Neuronal stem cell (in vitro differentiated cells): ENCODE measurements around the gene ERC2.

Source experiments
- DNase-seq: peaks from one replicate; pipeline ENCODE4 v3.0.0-alpha.2; 2013; ENCODE audit warnings: low spot score
- H2AFZ ChIP-seq: one replicate; pipeline ENCODE4 v1.6.1; 2013; ENCODE audit warnings: mild to moderate bottlenecking, low read length, inconsistent platforms
- H2AK5ac ChIP-seq: 2 replicates; pipeline ENCODE4 v1.6.1; 2013; ENCODE audit warnings: low read depth, mild to moderate bottlenecking, inconsistent platforms, low read length, moderate library complexity, mixed read lengths
- H2BK120ac ChIP-seq: 2 replicates; pipeline ENCODE4 v1.6.1; 2013; ENCODE audit warnings: low read depth, mild to moderate bottlenecking, inconsistent platforms, low read length, moderate library complexity, mixed read lengths
- H2BK12ac ChIP-seq: one replicate; pipeline ENCODE4 v1.6.1; 2013; ENCODE audit warnings: low read length, inconsistent platforms
- H2BK15ac ChIP-seq: 2 replicates; pipeline ENCODE4 v1.6.1; 2013; ENCODE audit warnings: mild to moderate bottlenecking, low read length, inconsistent platforms, mixed read lengths
- H2BK5ac ChIP-seq: one replicate; pipeline ENCODE4 v1.6.1; 2013; ENCODE audit warnings: inconsistent platforms, mild to moderate bottlenecking, low read length, moderate library complexity
- H3K14ac ChIP-seq: one replicate; pipeline ENCODE4 v1.6.1; 2013; ENCODE audit warnings: low read length, inconsistent platforms
- H3K18ac ChIP-seq: 2 replicates; pipeline ENCODE4 v1.6.1; 2013; ENCODE audit warnings: low read length, inconsistent platforms
- H3K23ac ChIP-seq: 2 replicates; pipeline ENCODE4 v1.6.1; 2013; ENCODE audit warnings: low read depth, mild to moderate bottlenecking, mixed read lengths, low read length, inconsistent platforms; ENCODE audit not compliant: poor library complexity
- H3K27ac ChIP-seq: replicated peaks from 3 replicates; pipeline ENCODE4 v1.5.1; 2013; ENCODE audit warnings: low read length, inconsistent platforms
- H3K27me3 ChIP-seq, 3 experiments: 2 replicates each; pipeline ENCODE4 v1.6.1; 2013; ENCODE audit warnings: low read length in 3 of 3, mild to moderate bottlenecking in 2 of 3, inconsistent platforms in 1 of 3, low read depth in 1 of 3, mixed read lengths in 1 of 3, moderate library complexity in 1 of 3; ENCODE audit not compliant: control insufficient read depth in 3 of 3, insufficient read depth in 3 of 3
- H3K36me3 ChIP-seq, 2 donors: replicated peaks in 1 of 2; 2 replicates each; pipeline ENCODE4 v1.6.1; 2013; ENCODE audit warnings: low read length in 2 of 2; ENCODE audit not compliant: control insufficient read depth in 2 of 2, insufficient read depth in 2 of 2
- H3K4ac ChIP-seq: 2 replicates; pipeline ENCODE4 v1.6.1; 2013; ENCODE audit warnings: inconsistent platforms, mild to moderate bottlenecking, low read length, moderate library complexity
- H3K4me1 ChIP-seq, 2 donors: 1 replicate in 1 of 2; 2 replicates in 1 of 2; pipeline ENCODE4 v1.6.1; 2013; ENCODE audit warnings: low read length in 2 of 2, low read depth in 1 of 2; ENCODE audit not compliant: control insufficient read depth in 2 of 2, insufficient read depth in 1 of 2
- H3K4me2 ChIP-seq: one replicate; pipeline ENCODE4 v1.6.1; 2013; ENCODE audit warnings: mild to moderate bottlenecking, low read length, inconsistent platforms; ENCODE audit not compliant: insufficient read depth, poor library complexity, severe bottlenecking
- H3K4me3 ChIP-seq, 2 donors: 2 replicates each; pipeline ENCODE4 v1.5.1; 2013; ENCODE audit warnings: low read length in 2 of 2, mild to moderate bottlenecking in 2 of 2, inconsistent platforms in 1 of 2, moderate library complexity in 1 of 2
- H3K79me1 ChIP-seq: one replicate; pipeline ENCODE4 v1.6.1; 2013; ENCODE audit warnings: low read depth, mild to moderate bottlenecking, inconsistent platforms, low read length, moderate library complexity
- H3K9ac ChIP-seq: one replicate; pipeline ENCODE4 v1.6.1; 2013; ENCODE audit warnings: mild to moderate bottlenecking, low read depth, low read length, inconsistent platforms; ENCODE audit not compliant: poor library complexity
- H3K9me3 ChIP-seq, 2 donors: replicated peaks in 1 of 2; 2 replicates each; pipeline versions ENCODE3 to v1.6.1; 2013; ENCODE audit warnings: low read length in 2 of 2, mild to moderate bottlenecking in 2 of 2, inconsistent platforms in 1 of 2, low read depth in 1 of 2, mixed read lengths in 1 of 2, moderate library complexity in 1 of 2; ENCODE audit not compliant: control insufficient read depth in 2 of 2, insufficient read depth in 1 of 2
- H4K8ac ChIP-seq: one replicate; pipeline ENCODE4 v1.6.1; 2013; ENCODE audit warnings: low read depth, mild to moderate bottlenecking, inconsistent platforms, low read length, moderate library complexity
- H4K91ac ChIP-seq: one replicate; pipeline ENCODE4 v1.6.1; 2013; ENCODE audit warnings: low read length, low read depth, mild to moderate bottlenecking, inconsistent platforms; ENCODE audit not compliant: poor library complexity
- WGBS, 2 donors: extraction: QIAGEN DNeasy Blood & Tissue Kit; methylation state at CpG; one replicate each; pipeline ENCODE4 v1.1.7; 2013; ENCODE audit warnings: missing lambda C conversion rate in 2 of 2, mixed read lengths in 1 of 2; ENCODE audit not compliant: insufficient read length in 2 of 2, insufficient replicate concordance in 1 of 2; ENCODE audit errors: extremely low coverage in 2 of 2; 5-methylcytosine and 5-hydroxymethylcytosine counted together

Gene ERC2

DNA sequence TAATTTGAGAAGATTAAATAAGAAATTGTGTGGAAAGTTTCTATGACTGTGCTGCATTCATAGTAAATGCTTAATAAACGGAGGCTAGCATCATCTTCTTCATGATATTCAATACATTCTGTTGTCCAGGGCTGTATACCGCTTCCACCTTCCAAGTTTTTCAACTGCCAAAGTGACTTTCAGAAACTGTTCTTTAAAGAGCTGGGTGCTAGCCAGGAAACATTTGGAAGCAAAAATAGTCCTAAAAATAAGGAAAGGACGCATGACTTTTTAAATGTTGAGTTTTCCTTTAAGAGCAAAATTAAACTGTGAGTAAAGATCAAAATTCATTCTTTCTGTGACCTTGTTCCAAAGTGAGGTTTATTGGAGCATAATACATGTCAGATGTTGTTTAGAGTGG lies 9.4 kb upstream of the ERC2 start:
- WGBS, 2 donors, result no CpG with 5 or more reads among the region's 3 CpGs
- peaks cover 0 to 1% of the 10 kb centered on the region in 2 donors for H3K9me3 ChIP-seq
- no peaks in the 10 kb centered on the region for H3K36me3 ChIP-seq
- H3K18ac ChIP-seq, result no peak overlapping the region
- H3K14ac ChIP-seq, result no peak overlapping the region
- no peak overlapping the region for H2BK120ac ChIP-seq
- no peak for DNase-seq
- H2AFZ ChIP-seq, result no peak overlapping the region
- H3K23ac ChIP-seq, result no peak overlapping the region
- H3K4me2 ChIP-seq, result no peak overlapping the region
- no peak overlapping the region for H2BK12ac ChIP-seq
- no peaks in the 10 kb centered on the region for H3K79me1 ChIP-seq
- H3K4me1 ChIP-seq, result no peaks in the 10 kb centered on the region
- H2BK15ac ChIP-seq, result no peak overlapping the region
- H3K4me3 ChIP-seq, result no peak overlapping the region
- H4K91ac ChIP-seq, result no peak overlapping the region
- H2BK5ac ChIP-seq, result no peak overlapping the region
- H3K27me3 ChIP-seq, result peaks cover 0 to 6% (median 0%) of the 10 kb centered on the region in 3 experiments
- H4K8ac ChIP-seq, result no peak overlapping the region
- H3K4ac ChIP-seq, result no peak overlapping the region
- H3K9ac ChIP-seq, result no peak overlapping the region
- no peak overlapping the region for H2AK5ac ChIP-seq
- H3K27ac ChIP-seq, result no peak overlapping the region

DNA sequence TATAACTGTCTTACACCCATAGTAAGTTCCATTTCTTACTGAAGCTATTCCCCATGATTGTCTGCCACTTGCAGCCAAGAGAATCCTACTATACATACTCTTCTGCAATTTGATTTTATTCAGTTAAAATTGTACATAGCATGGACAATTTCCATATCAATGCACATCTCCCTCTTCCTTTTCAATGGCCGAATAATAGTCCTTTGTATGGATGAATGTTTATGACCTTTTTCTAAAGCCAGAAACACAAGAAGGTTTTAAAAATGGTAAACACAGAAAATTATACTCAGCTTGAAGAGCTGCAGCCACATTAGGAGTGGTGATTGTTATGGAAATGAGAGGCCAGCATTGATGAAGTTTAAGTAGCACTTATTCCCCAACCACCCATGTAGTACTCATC lies 8.5 kb upstream of the ERC2 start:
- no peak overlapping the region for H2BK120ac ChIP-seq
- H2BK5ac ChIP-seq, result no peak overlapping the region
- no peak overlapping the region for H2BK12ac ChIP-seq
- no CpG with 5 or more reads among the region's 1 CpG for WGBS, 2 donors
- H3K79me1 ChIP-seq, result no peaks in the 10 kb centered on the region
- no peak overlapping the region for H4K8ac ChIP-seq
- H3K9me3 ChIP-seq, result peaks cover 0 to 1% of the 10 kb centered on the region in 2 donors
- H3K4ac ChIP-seq, result no peak overlapping the region
- H2AFZ ChIP-seq, result no peak overlapping the region
- no peak overlapping the region for H3K4me2 ChIP-seq
- H3K36me3 ChIP-seq, result no peaks in the 10 kb centered on the region
- peaks cover 0 to 4% (median 0%) of the 10 kb centered on the region in 3 experiments for H3K27me3 ChIP-seq
- no peak for DNase-seq
- no peak overlapping the region for H4K91ac ChIP-seq
- no peak overlapping the region for H2AK5ac ChIP-seq
- H3K14ac ChIP-seq, result no peak overlapping the region
- H2BK15ac ChIP-seq, result no peak overlapping the region
- H3K4me3 ChIP-seq, result no peak overlapping the region
- H3K4me1 ChIP-seq, result no peaks in the 10 kb centered on the region
- no peak overlapping the region for H3K23ac ChIP-seq
- no peak overlapping the region for H3K27ac ChIP-seq
- no peak overlapping the region for H3K18ac ChIP-seq
- no peak overlapping the region for H3K9ac ChIP-seq

DNA sequence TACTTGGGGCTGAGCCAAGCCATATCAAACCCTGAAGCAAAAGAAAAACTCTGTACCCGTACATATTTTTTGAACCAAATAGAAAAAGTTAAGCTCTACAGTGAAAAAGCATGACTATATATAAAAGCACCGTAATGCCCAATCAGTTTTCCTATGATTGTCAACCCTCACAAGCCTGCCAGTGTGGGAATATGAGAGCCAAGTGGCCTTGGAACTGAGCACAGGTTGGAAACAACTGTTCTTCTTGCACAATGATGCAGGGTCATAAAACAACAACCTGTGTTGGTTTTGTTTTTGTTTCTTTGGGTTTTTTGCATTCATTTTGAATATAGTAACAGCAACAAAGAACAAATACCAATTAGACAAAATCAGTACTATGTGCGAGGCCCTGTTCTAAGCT lies 3.5 kb upstream of the ERC2 start:
- no peak overlapping the region for H3K9ac ChIP-seq
- H3K4me3 ChIP-seq, result no peak overlapping the region
- H3K9me3 ChIP-seq, result no peaks in the 10 kb centered on the region
- H3K36me3 ChIP-seq, result no peaks in the 10 kb centered on the region
- H3K4me1 ChIP-seq, result peaks cover 0 to 2% of the 10 kb centered on the region in 2 donors
- no peak for DNase-seq
- H3K18ac ChIP-seq, result no peak overlapping the region
- no peak overlapping the region for H2BK120ac ChIP-seq
- no peak overlapping the region for H2BK15ac ChIP-seq
- H3K4ac ChIP-seq, result no peak overlapping the region
- no peak overlapping the region for H4K8ac ChIP-seq
- no CpG with 5 or more reads among the region's 3 CpGs for WGBS, 2 donors
- no peaks in the 10 kb centered on the region for H3K79me1 ChIP-seq
- H2BK5ac ChIP-seq, result no peak overlapping the region
- H3K4me2 ChIP-seq, result no peak overlapping the region
- H3K27me3 ChIP-seq, result peaks cover 0 to 12% (median 0%) of the 10 kb centered on the region in 3 experiments
- H3K14ac ChIP-seq, result no peak overlapping the region
- H2AK5ac ChIP-seq, result no peak overlapping the region
- H2BK12ac ChIP-seq, result no peak overlapping the region
- no peak overlapping the region for H2AFZ ChIP-seq
- no peak overlapping the region for H3K23ac ChIP-seq
- H4K91ac ChIP-seq, result no peak overlapping the region
- H3K27ac ChIP-seq, result no peak overlapping the region

DNA sequence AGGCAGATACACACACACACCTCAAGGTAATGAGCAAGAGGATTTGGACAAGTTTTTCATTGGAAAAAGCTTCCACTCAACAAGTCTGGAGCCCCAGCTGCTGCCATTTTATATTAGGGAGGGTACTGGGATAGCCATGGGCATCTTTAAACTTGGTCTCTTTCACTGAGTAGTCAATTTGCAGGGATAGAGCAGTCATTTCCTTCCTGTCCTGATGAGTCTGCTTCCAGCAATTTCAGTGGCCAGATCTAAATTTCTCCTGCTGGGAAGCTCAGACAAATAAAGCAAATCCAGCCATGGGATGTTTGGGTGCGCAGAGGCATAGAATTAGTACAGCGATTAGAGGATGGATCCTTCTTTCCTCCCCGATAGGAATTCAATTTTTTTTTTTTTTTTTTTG lies 874 bp upstream of the ERC2 start:
- Histone ChIP-seq H4K91ac (no peak overlapping the region), H2BK15ac (no peak overlapping the region), H2BK120ac (no peak overlapping the region), H3K14ac (no peak overlapping the region), H2AK5ac (no peak overlapping the region), H3K36me3 (no peaks in the 10 kb centered on the region), H3K79me1 (no peaks in the 10 kb centered on the region), H3K23ac (no peak overlapping the region), H3K27me3 (peaks cover 0 to 12% (median 0%) of the 10 kb centered on the region in 3 experiments), H4K8ac (no peak overlapping the region), H3K18ac (no peak overlapping the region), H3K27ac (no peak overlapping the region), H3K4me2 (no peak overlapping the region), H3K4me1 (peaks cover 0 to 2% of the 10 kb centered on the region in 2 donors), H2AFZ (peak overlapping the region; percentile 82), H2BK12ac (no peak overlapping the region), H3K4me3 (no peak overlapping the region), H3K4ac (no peak overlapping the region), H3K9me3 (no peaks in the 10 kb centered on the region), H3K9ac (no peak overlapping the region), H2BK5ac (no peak overlapping the region)
- no peak for DNase-seq
- no CpG with 5 or more reads among the region's 3 CpGs for WGBS, 2 donors
